ENCODE measurements around the gene NAV2. TPM values are rescaled to one million over a fixed set of nuclear protein-coding genes. Genes with fewer than 3 reads are reported as not detected.

Gene NAV2
- total RNA-seq, 1 experiment from 2014 or later = 23.3 TPM

- peaks cover 25% of the 10 kb centered on the region for H3K79me2 ChIP-seq (ENCODE audit: low read depth)
- no peaks in the 10 kb centered on the region for H3K9me2 ChIP-seq (ENCODE audit: insufficient read depth)
- TF ChIP-seq CTCF (conservative IDR thresholded peaks at IDR 0.05) (no peak), EZH2 (IDR thresholded peaks at IDR 0.05; ENCODE audit: low read depth) (no peak)
- no peaks in the 10 kb centered on the region for H3K27me3 ChIP-seq (ENCODE audit: insufficient read depth, low read depth)
- DNase-seq = peak in 1 of 2 experiments; percentile 33
- H3K36me3 ChIP-seq (ENCODE audit: low read depth) = no peaks in the 10 kb centered on the region
- peak overlapping the region; percentile 83 for H3K4me2 ChIP-seq
- peak overlapping the region; percentile 49; the same call in 1 of the 2 replicates for H3K27ac ChIP-seq
- H3K9me3 ChIP-seq (ENCODE audit: insufficient read depth, low read depth) = no peaks in the 10 kb centered on the region
- no TSS peak for BruUV-seq (replicated peaks)
- H3K4me1 ChIP-seq (replicated peaks; ENCODE audit: insufficient read depth) = peaks cover 29% of the 10 kb centered on the region
- no peaks in the 10 kb centered on the region for H3F3A ChIP-seq (ENCODE audit: insufficient read depth, low read depth)
- H3K4me3 ChIP-seq = peak overlapping the region; percentile 64; the same call in 1 of the 2 replicates
- CTCF ChIA-PET = interaction anchor here (0.7 kb wide), 1 partner anchor 15 kb away, joined by 3 read pairs; no protein-coding TSS in a partner anchor
- intact Hi-C loops (cut with micrococcal nuclease; ENCODE audit: unreplicated experiment) = loop anchor here (1.0 to 2.0 kb wide), 3 partner anchors 24 to 35 kb away; no protein-coding TSS in a partner anchor
- peak overlapping the region; percentile 14; the same call in 1 of the 2 replicates for H2AFZ ChIP-seq
- H4K20me1 ChIP-seq (ENCODE audit: insufficient read depth) = no peaks in the 10 kb centered on the region
- POLR2A ChIA-PET (ENCODE audit: unreplicated experiment) = interaction anchor here (0.6 to 1.5 kb wide), 4 partner anchors 23 to 478 kb away, joined by 3 to 13 read pairs (median 8); no protein-coding TSS in a partner anchor
Observed at GRCh38 chr11:19777039-19777376, 64.4 kb downstream of the NAV2 start.

- intact Hi-C loops (cut with micrococcal nuclease; ENCODE audit: unreplicated experiment) = loop anchor here (1.0 to 2.0 kb wide), 3 partner anchors 23 to 35 kb away; no protein-coding TSS in a partner anchor
- H3K4me2 ChIP-seq = peak overlapping the region; percentile 83
- peak overlapping the region; percentile 14; the same call in 1 of the 2 replicates for H2AFZ ChIP-seq
- TSS peak; percentile 66 for BruUV-seq (replicated peaks)
- H3K36me3 ChIP-seq (ENCODE audit: low read depth) = no peaks in the 10 kb centered on the region
- H3K27me3 ChIP-seq (ENCODE audit: insufficient read depth, low read depth) = no peaks in the 10 kb centered on the region
- ChIA-PET POLR2A (ENCODE audit: unreplicated experiment) (interaction anchor here (0.6 to 1.5 kb wide), 8 partner anchors 23 to 1464 kb away, joined by 3 to 25 read pairs (median 6); no protein-coding TSS in a partner anchor), CTCF (interaction anchor here (0.6 to 0.7 kb wide), 2 partner anchors 20 to 236 kb away, joined by 4 to 11 read pairs; no protein-coding TSS in a partner anchor)
- TF ChIP-seq CTCF (conservative IDR thresholded peaks at IDR 0.05) = no peak
- no peak for TF ChIP-seq EZH2 (IDR thresholded peaks at IDR 0.05; ENCODE audit: low read depth)
- H3K79me2 ChIP-seq (ENCODE audit: low read depth) = peaks cover 25% of the 10 kb centered on the region
- H3K4me3 ChIP-seq = peak overlapping the region; percentile 64
- DNase-seq = peak; percentile 35 to 70
- H3K9me3 ChIP-seq (ENCODE audit: insufficient read depth, low read depth) = no peaks in the 10 kb centered on the region
- H3K4me1 ChIP-seq (replicated peaks; ENCODE audit: insufficient read depth) = peaks cover 29% of the 10 kb centered on the region
- no peaks in the 10 kb centered on the region for H3F3A ChIP-seq (ENCODE audit: insufficient read depth, low read depth)
- peak overlapping the region; percentile 49; the same call in 1 of the 2 replicates for H3K27ac ChIP-seq
- no peaks in the 10 kb centered on the region for H3K9me2 ChIP-seq (ENCODE audit: insufficient read depth)
- no peaks in the 10 kb centered on the region for H4K20me1 ChIP-seq (ENCODE audit: insufficient read depth)
Observed at GRCh38 chr11:19777377-19778102, 64.9 kb downstream of the NAV2 start.

- H3K27me3 ChIP-seq (ENCODE audit: insufficient read depth, low read depth) = no peaks in the 10 kb centered on the region
- no TSS peak for BruUV-seq (replicated peaks)
- no peaks in the 10 kb centered on the region for H3K9me2 ChIP-seq (ENCODE audit: insufficient read depth)
- H3K4me2 ChIP-seq = peak overlapping the region; percentile 32; the same call in 1 of the 2 replicates
- no peak overlapping the region for H3K27ac ChIP-seq
- no peaks in the 10 kb centered on the region for H3K36me3 ChIP-seq (ENCODE audit: low read depth)
- no peak overlapping the region for H2AFZ ChIP-seq
- H3F3A ChIP-seq (ENCODE audit: insufficient read depth, low read depth) = no peaks in the 10 kb centered on the region
- H3K4me3 ChIP-seq = no peak overlapping the region
- DNase-seq = peak in 1 of 2 experiments; percentile 60
- H3K79me2 ChIP-seq (ENCODE audit: low read depth) = peaks cover 25% of the 10 kb centered on the region
- peaks cover 29% of the 10 kb centered on the region for H3K4me1 ChIP-seq (replicated peaks; ENCODE audit: insufficient read depth)
- H4K20me1 ChIP-seq (ENCODE audit: insufficient read depth) = 0 out of 2 replicates have a peak, but pooled peaks cover 2% of the 10 kb centered on the region
- no peaks in the 10 kb centered on the region for H3K9me3 ChIP-seq (ENCODE audit: insufficient read depth, low read depth)
- TF ChIP-seq EZH2 (IDR thresholded peaks at IDR 0.05; ENCODE audit: low read depth) = no peak
- no peak for TF ChIP-seq CTCF (conservative IDR thresholded peaks at IDR 0.05)
- ChIA-PET CTCF (no interaction called here), POLR2A (ENCODE audit: unreplicated experiment) (no interaction called here)
- intact Hi-C loops (cut with micrococcal nuclease; ENCODE audit: unreplicated experiment) = no loop called here
Observed at GRCh38 chr11:19779740-19780139, 67.1 kb downstream of the NAV2 start.

All from PC-9 (cell line).